ENCODE data around the gene SLC1A7.
A peak's percentile ranks its signal among the peaks of the same experiment; 100 is the strongest.

Gene SLC1A7

DNA sequence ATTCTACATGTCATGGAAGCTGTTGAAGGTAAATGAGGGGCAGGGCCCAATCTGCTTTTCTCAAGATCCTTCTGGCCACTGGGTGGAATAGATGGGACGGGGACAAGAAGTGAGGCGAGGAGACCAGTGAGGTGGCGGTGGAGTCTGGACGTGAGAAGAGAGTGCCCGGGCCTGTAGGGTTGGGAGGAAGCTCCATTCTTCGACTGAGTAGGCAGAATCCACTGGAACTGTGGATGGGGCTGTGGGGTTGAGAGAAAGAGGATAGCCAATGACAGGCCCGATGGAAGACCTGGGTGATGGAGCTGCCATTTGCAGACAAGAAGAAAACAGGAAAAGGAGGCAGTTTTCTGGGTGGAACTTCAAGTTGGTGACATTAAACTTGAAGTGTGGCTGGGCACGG, 10.3 kb downstream of the SLC1A7 start:
- DNase-seq = no peak

DNA sequence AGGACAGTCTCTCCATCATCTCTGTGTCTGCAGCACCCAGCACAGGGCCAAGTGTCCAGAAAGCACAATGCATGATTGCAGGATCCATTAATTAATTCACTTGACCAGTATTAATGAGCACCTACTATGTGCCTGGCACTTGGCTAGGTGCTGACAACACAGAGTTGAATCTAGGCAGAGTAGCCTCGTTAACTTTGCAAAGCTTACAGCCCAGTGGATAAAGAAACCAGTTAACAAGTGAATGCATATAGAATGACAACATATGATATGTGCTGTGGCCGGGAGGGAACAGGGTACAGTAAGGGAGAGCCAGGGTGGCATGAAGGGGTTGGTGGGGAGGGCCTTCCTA, 10.9 kb downstream of the SLC1A7 start:
- DNase-seq = no peak

DNA sequence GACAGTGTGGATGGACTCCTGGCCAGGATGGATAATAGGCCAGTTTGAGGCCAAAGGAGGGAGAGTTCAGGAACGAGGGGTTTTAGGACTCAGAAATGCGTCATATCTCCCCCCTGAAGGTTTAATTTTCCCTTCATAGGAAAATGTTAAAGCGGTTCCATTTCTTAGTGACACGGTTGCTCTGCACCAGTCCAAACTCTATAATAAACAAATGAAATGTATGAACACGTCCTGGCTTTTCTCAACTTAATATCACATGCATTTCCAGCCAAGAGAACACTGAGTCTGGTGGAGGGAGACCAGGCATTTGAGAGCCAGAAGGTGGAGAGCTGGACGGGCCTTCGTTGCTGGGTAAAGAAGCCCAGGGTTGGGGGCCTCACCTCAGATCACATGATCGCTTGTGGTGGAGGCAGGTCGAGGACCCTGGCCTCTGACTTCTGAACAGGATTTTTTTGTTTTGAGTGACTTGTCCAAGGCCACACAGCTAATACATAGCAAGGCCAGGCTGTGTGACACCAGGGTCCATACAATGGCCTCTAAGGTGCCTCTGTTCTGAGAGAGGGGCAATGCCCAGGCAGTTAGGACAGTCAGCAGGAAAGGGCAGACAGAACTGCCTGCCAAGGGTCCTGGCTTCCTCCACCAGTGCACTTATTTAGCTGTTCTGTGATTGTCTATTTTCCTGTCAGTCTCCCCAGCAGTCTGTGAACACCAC, 11.4 kb downstream of the SLC1A7 start:
- DNase-seq = no peak

DNA sequence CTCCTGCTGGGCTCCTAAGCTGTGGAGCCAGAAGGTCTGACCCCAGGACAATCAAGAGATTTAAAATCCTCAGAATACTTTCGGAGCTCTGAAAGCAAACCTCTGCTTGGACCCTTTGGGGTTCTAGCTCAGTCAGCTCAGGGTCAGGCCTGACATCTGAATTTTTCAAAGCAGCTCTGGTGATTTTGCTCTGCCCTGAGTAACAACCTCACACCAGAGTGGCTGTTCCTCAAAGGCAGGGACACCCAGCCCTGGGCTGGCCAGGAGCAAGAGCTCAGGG, 11.9 kb downstream of the SLC1A7 start:
- DNase-seq = no peak

DNA sequence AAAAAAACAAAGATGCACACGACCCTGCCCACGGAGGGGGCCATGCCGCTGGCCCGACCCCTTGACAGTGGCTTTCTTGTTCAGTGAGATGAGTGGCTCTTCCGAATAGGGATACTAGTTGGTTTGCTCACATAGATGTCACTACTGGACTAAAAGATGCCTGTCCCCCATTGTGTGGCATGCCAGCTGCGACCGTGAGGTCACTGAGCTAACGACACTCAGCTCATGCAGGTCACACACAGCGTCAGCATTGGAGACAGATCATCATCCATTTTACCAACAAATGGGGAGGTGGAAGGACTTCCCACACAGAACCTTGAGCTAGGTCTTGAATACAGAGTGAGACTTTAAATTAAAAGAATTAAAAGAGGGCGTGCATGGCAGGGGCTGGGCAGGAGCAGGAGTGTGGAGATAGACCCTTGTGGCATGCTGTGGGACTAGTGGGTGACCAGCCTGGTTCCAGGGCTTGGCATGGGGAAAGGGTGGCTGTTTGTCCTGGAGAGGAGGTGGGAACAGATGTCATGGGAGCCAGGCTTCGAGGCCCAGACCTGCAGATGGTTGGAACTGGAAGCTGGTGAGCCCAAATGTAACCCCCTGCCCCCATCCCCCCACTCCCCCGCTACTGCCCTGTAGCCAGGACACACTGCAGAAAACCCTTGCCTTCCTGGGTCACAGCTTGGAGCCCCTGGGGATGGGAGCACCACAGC, 12.4 kb downstream of the SLC1A7 start:
- no peak for DNase-seq

DNA sequence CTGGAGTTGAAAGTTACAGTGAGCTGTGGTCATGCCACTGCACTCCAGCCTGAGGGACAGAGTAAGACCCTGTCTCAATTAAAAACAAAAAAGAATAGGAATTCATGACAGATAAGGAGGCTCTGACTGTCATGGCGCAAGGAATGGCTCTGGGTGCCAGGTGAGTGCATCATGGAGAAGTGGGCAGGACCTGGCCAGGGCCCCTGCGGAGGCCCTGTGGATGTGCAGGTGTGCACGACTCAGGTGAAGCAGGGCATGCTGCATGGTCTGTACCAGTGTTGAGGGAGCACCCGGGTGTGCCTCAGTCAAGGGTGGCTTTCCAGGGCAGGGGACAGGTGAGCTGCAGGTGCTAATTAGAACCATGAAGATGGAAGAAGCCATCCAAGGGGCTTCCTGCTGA, 14.0 kb downstream of the SLC1A7 start:
- no peak for DNase-seq

DNA sequence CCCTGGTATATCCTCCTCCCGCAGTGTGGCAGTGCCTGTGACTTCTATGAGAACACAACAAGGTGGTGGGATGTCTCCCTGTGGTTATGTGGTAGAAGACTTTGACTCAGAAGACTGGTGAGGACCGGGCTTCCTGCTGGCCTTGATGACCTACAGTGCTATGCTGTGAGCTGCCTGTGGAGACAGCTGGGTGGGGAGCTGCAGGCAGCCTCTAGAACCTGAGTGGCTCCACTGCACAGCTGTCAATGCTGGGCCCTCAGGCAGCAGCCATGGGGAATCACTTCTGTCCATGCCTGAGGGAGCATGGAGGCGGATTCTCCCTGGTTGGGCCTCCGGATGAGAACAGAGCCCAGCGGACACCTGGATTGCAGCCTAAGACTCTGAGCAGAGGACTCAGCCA, 14.9 kb downstream of the SLC1A7 start:
- peak in 1 of 5 donors; percentile 14 for DNase-seq

DNA sequence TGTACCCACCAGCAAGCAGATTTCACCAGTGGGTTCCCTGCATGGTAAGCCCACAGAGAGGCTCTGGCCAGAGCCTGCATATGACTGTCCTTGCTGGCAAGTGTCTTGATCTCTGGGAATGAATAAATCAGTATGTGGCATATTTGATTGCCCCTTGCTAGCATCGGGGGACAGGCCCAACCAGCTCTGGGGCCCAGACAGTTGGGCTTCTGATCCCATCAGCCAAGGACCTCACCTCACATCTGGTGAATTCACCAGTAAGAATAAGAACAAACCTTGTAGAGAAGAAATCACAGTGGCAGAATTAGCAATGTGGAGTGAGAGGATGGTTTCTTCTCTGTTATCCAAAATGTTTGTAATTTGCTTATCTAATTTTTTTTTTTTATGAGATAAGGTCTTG, 15.9 kb downstream of the SLC1A7 start:
- DNase-seq = no peak

DNA sequence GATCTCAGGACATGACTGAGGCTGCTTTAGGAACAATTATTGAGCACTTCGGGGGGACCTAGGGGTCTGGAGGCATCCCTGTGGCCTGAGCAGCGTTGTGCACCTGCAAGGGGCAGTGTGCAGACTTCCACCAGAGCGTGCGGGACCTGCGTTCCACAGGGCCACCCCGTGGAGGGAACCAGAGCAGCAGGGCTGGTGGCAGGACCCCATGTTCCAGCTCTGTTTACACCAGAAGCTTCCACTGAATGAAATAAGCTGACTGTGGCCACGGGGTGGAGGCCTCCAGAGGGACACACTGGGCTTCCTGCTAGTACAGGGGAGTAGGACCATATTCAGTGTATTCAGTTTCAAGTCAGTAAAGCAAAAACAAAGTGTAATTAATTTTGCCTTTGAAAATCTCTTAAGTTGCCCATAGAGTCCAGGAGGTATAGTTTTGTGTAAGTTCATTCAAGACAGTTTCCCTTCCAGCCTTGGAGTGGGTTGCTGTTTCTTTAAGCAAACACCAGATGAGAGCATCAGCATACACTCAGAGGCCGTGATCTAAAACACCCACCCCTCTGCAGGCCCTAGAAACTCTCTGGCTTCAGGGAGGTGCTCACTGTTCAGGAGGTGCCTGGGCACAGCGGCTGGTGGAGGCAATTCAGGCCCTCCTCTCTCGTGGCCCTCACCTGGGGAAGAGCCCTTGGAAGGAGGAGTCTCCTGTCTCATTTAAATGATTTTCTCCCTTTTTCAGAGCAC, 16.6 kb downstream of the SLC1A7 start:
- DNase-seq = no peak

DNA sequence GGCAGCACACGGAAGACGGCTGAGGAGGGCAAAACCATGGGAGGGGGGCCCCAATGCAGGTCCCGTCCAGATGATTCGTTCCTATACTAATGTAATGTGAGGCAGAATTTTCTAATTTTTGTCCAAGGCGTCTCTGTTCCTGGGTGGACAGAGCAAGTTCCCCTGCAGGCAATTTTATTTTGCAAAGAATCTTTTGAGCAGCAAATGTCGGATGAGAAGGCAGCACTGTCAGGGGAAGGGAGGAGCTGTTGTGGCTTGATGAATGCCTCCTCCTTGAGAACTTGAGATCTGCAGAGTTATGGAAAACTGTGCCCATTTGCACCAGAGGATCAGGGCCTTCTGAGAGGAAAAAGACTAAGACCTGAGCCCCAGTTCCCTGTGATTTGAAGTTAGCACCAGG, 17.3 kb downstream of the SLC1A7 start:
- no peak for DNase-seq

DNA sequence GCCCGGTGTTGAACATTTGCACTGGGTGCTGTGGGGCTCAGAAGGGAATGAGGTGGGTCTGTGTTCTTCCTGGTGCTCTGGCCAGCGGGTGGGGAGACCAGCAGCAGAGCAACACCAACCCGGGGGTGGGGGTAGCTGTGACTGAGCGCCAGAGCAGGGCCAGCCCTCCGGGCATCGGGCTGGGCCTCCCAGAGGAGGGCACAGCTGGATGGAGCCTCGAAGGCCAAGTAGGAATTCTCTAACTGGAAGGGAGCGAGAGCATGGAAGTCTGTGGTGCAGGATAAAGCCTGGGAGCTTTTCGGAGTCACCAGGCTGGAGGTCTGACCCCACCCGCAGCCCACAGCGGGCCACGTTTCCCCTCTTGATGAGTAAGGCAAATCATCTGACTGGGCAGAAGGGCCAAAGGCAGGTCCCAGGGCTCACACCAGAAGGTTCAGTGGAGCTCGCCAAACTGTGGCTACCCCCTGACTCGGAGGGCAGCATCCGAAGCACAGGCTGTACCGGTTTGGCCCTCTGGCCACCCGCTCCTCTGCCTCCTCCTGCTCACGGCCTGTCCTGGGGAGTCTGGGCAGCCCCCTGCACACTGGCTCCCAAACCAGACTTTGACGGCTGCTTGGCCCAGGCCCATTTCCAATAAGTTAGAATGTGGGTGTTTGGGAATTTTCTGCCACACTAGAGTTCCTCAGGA, 18.8 kb downstream of the SLC1A7 start:
- no peak for DNase-seq

DNA sequence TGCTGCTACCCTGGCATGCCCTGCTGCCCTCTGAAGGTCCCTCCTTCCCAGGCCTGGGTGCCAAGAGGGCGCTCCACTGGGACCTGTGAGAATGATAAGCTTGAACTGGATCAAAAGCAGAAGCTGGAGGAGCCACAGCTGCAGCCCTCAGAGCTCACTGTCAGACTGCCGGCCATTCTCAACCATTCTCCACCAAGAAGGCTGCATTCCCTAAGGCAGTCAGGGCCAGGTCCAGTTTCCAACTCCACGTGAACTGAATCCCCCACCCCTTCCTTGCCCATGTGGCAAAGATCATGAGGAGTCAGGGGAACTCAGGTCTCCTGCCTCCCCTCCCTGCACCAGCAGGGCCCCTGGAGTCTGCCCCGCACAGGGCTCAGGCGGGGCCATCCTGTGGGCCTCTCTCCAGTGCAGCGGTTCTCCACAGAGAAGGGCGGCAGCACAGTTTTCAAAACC, 19.5 kb downstream of the SLC1A7 start:
- DNase-seq = no peak

DNA sequence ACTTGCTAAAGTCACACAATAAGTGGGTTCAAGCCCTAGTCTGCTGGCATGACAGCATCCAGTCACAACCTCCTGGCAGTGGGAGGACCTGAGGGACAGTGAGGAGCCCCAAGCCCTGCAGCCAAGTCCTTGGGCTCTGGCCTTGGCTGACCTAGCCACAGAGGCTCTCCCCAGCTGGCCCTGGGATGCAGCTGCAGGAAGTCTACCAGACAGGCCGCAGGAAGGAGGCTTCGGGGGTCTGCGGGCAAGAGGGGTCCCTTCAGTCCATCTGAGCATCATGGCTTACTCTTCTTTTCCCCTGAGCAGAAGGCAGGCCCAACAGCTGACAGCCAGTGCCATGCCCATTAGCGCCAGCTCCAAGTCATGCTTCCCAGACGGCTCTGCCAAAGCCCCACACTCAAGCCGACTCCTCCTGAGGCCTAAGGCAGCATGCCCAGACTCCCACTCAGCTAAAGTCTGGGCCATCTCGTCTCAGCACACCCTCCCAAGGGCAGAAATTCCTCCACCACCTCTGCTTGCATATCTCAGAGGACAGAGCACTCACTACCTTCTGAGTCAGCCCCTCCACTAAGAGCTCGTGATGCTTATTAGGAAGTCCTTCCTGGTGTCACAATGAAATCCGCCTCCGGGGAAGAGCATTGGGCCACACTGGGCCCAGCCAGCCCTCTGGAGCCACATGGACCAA, 20.1 kb downstream of the SLC1A7 start:
- no peak for DNase-seq

DNA sequence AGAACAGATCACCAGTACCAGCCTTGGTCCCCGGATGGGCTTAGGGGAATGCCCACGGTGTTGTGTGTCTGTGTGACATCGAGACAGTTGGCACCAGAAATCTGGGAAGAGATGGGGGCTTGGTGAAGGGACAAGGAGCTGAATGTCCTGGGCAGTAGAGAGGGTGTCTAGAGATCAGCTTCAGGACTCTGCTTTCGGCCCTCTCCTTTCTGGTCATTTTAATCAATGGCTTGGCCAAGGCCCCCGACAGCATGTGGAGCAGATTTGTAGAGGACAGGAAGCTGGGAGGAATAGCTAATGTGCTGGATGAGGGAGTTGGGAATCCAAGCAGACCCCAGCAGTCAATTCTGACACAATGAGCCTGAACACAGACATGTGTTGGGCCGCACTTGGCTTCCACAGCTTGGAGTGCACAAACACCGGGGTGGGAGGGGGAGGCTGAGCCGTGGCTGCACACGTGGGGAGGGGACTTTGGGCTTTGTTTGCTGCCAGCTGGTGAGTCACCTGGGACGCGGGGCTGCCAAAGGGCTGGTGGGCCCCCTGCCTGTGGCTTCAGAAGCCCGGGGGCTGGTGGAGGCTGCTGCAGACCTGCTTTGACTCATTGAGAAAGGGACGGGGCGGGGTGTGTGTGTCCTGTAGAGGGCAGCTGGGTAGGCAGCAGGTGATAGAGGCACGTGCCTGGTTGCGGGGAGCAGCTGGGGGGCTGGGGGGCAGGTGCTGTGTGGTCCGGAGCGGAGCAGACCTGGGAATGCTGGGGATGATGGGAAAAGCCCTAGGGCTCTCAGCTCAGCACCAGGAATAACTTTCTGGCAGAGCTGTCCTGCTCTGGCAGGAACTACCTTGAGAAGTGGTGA, 20.9 kb downstream of the SLC1A7 start:
- no peak for DNase-seq

DNA sequence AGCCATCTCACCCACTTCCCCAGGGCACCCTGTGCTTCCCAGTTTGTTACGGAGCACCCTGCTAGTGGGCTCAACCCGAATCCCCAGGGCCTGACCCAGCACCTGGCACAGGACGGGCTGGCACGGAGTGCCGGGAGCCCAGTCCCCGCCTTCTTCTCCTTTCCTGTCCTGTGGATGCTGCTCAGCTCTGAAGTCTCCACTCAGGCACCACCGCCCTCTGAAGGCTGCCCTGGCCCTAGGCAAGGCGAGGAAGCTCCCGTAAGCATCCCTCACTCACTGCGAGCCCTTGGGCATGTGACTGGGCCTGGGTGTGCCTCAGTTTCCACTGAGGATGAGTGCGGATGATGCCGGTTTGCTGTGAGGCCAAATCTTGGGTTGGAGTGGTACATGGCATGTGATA, 21.8 kb downstream of the SLC1A7 start:
- no peak for DNase-seq

DNA sequence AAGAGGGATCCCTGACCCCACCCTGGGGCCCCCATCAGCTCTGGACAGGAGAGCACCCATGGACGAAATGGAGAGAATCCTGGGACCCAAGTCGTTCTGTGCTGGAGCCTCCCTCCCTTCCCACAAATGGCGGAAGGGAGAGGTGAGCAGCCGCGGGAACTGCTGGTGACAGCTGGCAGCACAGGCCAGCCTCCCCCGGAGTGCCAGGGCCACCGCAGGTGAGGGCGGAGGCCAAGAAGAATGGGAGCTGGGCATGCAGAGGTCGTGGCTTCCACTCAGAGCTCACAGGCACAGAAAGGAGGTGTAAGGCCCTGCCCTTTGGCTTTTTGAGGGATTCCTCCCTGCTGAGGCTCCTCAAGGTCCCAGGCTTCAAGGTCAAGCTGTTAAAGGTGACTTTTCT, 24.6 kb downstream of the SLC1A7 start:
- DNase-seq = no peak

DNA sequence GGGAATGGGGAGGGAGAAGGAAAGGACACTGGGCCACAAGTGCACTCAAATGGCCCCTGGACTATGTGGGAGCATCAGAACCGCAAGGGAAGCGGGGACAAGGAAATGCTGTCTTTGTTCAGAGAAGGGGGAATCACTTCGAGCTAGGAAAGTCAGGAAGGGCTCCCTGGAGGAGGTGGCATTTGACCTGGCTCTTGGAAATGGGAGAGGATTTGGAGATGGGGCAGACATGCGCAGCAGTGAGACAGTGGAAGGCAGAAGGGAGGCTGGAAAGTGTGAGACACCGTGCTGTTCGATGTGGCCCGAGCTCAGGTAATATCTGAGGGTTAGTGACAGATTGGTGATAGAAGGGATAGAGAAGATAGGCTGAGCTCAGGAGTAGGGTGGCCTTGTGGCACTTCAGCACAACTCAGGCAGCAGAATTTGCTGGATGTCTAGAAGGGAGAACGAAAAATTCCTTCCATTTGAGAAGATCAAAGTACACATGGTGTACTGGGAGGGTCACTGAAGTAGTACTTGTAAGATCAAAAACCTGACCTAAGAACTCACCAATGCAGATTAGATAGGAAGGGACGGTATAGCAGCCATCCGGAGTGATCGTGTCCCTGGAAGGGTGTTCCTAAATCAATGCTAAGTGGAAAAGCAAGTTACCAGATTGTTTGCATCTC, 25.4 kb downstream of the SLC1A7 start:
- no peak for DNase-seq

DNA sequence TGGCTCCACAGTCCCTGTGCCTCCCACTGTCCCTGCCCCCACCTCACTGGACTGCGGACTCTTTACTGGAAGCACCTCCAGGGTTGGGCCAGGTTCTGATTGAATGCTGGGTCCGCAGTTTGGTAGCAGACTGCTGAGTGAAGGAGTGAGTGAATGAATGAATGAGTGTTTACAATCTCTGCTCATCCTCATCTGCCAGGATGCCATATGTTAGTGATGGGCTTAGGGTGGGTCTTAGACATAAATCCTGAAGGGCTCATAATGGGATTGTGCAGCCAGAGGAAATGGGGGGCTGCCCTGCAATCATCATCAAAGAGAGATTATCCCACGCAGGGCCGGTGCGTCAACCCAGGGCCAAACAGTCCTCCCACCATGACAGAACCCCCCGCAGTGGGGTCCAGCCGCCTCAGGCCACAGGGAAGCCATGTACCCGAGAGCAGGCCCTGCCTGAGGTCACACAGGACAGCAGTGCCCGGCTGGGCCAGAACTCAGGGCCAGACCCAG, 26.1 kb downstream of the SLC1A7 start:
- DNase-seq = no peak

DNA sequence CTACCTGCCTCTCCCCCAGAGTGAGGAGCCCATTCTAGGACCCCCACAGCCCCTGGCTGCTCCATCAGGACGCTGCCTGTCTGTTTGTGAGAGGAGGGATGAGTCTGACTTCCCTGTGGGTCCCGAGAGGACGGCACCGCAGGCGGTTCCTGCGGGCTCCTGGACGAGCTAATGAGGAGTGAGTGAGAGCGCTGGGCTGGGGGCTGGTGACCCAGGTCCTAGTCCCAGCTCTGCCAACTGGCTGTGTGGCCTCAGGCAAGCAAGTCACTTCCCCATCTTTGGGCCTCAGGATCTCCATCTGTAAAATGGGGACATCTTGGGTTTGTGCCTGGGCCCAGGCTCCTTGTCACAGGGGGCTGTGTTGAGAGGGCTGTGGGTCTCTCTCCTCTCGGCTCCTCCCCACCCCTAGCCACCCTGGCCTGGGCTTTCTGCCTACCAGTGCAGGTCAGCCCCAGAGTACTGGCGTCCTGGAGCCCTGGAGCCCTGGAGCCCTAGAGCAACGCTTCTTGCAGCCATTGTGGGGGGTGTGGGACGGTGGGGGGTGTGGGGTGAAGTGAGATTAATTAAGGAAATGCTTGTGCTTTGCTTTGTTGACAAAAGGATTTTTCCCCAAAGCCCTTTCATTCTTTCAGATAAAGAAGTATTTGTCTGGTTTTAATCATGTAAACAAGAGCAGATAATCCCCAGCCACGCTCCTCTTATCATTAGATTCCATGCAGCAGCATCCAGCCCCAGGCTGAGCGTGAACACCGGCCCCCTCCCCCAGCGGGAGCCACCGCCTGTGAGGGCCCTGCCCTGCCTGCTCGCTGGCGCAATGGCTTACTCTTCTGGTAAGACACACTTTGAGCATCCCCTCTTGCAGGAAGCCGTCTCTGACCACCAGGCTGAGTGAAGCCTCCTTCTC, 26.8 kb downstream of the SLC1A7 start:
- DNase-seq = no peak

All from T-helper 1 cell (primary cell).